GM15510 (cell line): ENCODE measurements around the gene ARHGEF11.

Experiments used
- POLR2A ChIP-seq: IDR thresholded peaks from 3 replicates; pipeline ENCODE4 v1.6.1; 2011; ENCODE audit warnings: borderline replicate concordance; ENCODE audit not compliant: insufficient read length; ENCODE audit errors: extremely low read depth

Gene ARHGEF11

DNA sequence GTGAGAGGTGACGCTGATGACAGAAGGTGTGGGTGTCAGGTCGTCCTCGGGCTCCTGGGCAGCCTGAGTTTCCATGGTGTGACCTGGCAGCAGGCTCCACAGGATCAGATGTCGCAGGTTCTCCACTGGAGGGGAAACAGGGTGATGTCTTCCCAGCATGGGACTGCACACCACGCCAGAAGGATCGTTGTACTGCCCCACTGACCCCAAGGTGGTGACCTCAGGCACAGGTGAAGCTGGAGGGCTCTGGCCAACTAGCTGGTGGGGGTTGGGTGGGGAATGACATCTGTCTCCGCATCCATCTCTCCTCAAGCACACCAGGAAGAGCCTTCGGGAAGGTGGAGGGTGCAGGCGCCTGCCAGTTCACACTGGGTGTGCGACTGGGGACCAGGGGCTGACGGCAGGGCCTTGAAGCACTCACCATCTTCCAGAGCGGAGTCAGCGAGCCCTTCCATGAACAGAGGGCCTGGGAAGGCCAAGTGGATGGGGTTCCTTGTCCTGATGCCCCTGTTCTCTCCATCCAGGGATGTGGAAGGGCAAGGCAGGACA is 105.7 kb downstream of the ARHGEF11 start:
- no peak for TF ChIP-seq POLR2A

DNA sequence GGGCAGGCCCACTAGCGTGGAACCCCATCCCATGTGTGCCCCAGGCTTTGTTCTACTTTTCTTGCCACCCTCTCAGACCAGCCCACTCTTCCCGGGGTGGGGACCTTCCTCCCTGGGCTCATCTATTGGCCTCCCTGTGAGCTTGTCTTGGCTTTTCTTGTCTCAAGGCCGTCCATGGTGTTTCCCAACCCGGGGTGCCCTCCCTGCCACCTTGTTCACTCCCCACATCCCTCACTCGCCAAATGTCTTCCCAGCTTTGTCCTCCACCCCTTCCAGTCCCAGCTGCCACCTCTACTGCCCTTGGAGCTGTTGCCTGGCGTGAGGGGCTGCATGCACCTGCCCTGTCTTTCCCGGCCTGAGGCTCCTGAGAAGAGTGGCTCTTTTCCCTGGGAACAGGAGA is 106.7 kb downstream of the ARHGEF11 start:
- no peak for TF ChIP-seq POLR2A

DNA sequence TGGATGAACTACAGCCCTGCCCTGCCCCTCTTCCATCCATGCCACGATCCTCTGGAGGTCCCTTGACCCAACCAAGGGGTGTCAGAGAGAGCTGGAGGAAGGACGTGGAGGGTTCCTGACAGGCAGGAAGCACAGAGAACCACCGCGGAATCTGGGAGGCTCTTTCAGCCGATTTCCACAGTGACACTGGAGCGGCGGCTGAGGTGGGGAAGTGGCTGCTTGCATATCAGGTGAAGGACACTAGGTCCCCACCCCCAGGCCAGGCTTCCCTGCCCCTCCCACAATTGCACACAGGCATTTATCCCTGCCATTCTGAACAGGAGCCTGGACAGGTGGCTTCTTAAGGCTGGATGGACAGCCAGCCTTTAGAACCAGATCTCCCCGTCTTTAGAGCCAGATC is 107.7 kb downstream of the ARHGEF11 start:
- no peak for TF ChIP-seq POLR2A

DNA sequence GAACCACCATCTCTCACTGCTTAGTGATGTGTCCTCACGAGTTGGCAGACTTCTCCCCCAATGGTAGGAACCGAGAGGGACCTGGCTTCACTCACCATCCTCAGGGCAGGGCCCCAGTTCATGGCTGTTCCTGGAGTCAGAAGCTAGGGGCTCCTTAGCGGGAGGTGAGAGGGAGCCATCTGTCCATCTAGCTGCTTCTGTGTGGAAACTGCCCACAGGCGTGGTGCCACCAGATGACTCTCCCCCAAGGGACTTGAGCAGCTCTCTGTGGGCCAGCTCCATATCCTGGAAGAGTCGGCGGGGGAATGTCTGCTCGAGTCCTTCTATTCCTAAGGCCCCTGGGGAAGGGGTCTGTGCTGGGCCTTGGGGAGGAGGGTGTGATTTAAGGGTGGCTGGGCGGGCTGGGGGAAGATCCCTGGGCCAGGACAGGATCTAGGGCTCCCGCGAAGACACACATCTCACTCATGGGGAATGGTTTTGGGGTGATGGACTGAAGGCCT is 108.8 kb downstream of the ARHGEF11 start:
- TF ChIP-seq POLR2A, result no peak

DNA sequence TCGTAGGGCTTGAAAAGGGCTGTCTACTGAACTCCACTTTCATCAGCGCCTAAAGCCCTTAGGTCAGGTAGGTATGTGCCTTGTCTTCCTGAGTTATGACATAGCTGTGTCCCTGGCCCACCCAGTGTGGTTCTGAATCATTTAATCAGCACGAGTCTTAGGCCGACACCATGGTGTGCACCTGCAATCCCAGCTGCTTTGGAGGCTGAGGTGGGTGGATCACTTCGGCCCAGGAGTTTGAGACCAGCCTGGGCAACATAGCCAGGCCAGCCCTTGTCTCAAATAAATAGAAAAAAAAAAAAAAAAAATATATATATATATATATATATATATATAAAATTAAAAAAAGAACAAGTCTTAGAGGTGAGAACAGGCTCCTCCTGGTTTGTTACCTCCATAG is 109.4 kb downstream of the ARHGEF11 start:
- TF ChIP-seq POLR2A, result no peak

DNA sequence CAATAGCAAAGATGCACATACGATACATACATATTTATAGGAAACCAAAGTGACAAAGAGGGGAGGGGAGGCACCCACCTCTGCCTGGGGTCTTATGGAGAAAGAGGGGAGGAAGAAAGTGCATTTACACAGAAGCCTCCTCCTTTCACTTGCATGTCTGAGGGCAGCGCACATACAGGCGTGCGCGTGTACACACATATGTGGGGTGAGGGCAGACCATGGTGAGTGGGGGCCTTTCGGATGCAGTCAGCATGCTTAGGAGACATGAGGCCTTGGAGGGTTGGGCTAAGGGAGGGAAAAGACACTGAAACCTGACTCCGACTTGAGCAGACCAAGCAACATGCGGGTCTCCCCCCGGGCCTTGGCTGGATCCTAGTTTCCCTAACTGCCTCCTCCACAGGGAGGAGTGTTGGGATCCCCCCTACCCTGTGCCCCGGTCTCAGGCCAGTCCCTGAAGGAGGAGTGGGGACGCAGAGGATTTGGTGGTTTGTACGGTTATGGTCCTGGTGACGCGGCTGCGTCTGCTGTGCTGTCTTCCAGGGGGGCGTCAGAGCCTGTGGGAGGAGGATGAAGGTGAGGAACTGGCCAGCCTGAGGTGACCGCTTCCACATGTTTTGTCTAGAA is 109.9 kb downstream of the ARHGEF11 start:
- no peak for TF ChIP-seq POLR2A

DNA sequence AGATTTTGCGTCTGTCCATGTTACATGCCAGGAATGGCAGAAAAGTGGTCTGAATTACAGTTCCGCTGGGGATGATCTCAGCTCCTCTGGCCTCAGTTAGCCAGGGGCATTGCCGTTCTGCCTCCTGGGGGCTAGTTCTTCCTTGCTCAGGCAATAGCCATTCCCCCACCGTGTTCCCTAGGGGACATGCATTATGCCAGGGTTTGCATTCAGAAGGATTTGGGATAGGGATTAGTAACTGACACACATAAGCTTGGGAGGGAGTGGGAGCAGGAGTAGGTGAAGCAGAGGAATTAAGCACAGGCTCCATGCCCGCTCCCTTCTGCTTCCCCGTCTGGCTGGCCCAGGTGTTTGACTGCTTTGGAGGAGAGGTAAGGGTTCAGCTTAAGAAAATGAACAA is 112.4 kb downstream of the ARHGEF11 start:
- no peak for TF ChIP-seq POLR2A

DNA sequence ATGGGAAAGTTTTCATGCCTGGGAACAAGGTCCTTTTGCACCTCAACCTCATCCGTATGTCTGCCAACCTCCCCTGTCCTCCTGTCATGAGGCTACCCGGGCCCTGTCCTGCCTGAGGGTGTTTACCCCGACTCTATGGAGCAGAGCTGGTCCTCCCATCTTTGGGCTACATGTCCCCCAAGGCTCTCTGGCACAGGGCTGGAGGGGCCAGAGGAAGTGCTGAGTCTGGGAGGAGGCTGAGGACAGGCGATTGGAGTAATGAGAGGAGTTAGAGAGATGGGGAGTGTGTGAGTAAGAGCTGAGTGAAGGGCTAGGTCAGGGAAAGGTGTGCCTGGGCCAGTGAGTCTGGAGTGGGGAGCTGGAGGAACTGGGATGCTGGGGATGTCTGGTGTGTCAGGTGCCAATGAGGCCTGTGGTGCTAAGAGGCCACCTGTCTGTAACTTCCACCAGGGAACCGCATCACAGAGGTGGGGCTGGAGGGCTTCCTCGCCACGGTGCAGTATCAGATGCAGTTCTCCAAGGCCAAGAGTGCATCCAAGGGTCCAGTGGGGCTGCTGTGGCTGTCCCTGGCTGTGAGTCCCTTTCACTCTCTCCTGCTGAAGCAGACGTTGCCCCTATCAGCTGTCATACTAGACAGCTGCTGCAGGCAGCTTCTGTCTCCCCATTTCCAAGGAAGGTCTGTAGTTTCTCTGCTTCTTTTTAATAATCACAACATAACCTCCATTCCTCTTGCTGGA is 113.4 kb downstream of the ARHGEF11 start:
- no peak for TF ChIP-seq POLR2A

DNA sequence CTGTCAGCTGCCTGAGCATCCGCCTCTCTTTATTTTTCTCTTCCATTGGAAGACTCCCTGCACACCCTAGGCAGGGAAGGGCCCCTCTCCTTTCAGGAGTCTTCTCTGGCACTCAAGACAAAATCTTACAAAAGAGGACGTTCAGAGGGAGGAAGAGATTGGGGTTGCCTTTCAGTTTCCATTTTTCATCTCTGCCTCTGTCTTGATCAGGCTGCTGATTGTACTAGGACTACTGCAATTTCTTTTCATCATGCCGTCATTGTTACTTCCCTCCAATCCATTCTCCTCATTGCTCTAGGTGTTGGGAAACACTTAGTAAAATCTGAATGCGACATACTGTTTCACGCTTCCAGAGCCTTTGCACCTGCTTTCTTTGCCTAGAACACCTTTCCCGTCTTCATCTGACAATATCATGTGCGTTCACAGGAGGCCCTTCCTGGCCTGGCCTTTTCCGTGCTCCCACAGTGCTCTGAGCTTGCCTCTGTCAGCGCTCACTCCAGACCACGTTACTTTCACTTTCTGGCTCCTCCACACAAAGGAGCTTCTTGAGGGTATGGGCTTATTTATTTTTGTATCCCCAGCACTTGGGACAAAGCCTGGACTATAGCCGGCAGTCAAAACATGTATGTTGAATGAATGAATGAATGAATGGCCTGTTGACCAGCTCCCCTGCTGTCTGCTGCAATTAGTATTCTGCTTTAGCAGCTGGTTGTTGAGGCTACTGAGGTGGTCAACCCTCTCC is 114.2 kb downstream of the ARHGEF11 start:
- TF ChIP-seq POLR2A, result no peak

DNA sequence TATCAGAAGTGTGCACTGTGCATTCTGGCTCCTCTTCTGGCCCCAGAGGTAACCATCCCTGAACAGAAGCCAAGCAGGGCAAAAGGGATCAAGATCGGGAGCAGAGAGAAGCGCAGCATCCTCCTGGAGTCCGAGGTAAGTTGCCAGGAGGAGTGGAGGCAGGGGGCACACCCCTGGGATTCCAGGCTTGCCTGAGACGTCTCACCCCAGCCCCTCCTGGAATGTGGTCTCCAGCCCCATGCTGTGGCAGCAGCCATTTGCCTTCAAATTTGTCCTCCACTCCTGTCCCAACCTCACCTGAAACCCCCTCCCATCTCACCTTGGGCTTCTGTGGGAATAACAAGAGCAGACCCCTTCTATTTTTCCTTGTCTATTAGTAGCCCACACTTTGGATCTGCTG is 115.1 kb downstream of the ARHGEF11 start:
- no peak for TF ChIP-seq POLR2A

DNA sequence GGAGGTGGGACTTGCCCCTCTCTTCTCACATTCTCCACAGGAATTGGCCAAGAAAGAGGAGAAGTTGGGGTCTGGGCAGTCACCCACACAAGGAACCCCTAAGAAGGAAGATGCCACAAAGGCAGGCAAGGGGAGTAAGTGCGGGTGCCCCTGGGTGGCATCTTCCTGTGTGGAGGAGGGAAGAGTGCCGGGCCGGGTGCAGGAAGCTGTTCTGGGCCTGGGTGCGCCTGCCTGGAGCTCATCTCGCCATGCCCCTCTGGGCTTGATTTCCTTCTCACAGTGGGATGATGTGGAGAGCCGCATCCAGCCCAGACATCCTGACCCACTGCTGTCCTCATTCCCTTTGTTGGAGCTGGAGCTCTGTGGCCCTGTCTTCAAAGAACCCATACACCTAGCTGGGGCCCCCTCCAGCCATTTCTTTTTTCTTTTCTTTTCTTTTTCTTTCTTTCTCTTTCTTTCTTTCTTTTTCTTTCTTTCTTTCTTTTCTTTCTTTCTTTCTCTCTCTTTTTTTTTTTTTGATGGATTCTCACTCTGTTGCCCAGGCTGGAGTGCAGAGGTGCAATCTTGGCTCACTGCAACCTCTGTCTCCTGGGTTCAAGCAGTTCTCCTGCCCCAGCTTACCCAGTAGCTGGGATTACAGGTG is 115.8 kb downstream of the ARHGEF11 start:
- no peak for TF ChIP-seq POLR2A

DNA sequence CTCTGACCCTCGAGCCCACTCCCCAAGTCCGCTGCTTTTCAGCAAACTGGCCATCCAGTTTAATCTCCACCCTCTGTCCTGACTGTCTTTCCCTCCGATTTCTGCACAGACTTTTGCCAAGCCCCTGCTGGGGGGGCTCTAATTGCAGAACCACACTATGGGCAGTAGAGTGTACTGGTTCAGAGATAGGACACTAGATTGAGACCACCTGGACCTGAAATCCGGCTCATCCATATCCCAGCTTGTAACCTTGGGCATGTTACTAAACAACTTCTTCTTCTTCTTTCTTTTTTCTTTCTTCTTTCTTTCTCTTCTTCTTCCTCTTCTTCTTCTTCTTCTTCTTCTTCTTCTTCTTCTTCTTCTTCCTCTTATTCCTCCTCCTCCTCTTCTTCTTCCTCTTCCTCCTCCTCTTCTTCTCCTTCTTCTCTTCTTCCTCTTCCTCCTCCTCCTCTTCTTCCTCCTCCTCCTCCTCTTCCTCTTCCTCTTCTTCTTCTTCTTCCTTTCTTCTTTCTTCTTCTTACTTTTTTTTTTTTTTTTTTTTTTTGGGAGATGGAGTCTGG is 117.4 kb downstream of the ARHGEF11 start:
- TF ChIP-seq POLR2A, result no peak

DNA sequence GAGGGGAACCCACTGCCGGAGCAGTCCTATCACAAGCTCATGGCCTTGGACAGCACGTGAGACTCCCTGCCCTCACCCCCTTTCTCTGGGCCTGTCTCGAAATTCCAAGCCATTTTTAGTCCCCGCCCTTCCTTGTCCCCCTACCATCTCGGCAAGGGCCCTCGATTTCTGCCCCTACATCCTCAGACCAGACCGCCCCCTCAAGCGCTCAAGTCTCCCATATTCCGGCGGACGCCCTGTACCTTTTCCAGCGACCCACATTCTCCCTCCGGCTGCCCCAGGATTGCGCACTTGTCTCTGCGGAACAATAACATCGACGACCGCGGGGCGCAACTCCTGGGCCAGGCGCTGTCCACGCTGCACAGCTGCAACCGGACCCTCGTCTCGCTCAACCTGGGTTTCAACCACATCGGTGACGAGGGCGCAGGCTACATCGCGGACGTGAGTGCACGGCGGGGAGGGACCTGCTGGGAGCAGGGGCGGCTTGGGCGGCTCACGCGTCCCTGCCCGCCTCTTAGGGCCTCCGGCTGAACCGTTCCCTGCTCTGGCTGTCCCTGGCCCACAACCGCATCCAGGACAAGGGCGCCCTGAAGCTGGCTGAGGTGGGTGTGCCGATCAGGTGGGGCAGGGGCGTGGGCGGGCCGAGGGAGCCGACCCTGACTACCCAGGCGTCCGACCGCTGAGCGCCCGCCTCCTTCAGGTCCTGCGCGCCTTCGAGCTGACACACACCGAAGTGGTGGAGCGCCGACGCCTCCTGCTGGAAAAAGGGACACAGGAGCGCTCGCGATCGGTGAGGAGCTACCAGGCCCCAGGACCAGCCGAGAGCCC is 118.1 kb downstream of the ARHGEF11 start:
- no peak for TF ChIP-seq POLR2A

DNA sequence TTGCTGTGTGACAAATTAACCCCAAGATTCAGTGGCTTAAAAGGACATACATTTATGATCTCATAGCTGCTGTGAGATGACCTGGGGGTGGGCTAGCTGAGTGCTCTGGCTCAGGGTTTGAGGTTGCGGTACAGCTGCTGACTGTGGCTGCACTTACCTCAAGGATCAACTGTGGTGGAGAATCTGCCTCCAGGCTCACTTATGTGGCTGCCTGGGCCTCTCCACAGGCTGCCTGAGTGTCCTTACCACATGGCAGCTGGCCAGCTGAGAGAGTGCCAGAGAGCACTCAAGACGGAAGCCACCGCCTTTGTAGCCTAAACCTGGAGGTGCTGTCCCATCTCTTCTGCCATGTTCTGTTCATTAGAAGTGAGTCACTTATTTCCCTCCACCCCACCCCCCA is 119.4 kb downstream of the ARHGEF11 start:
- no peak for TF ChIP-seq POLR2A

DNA sequence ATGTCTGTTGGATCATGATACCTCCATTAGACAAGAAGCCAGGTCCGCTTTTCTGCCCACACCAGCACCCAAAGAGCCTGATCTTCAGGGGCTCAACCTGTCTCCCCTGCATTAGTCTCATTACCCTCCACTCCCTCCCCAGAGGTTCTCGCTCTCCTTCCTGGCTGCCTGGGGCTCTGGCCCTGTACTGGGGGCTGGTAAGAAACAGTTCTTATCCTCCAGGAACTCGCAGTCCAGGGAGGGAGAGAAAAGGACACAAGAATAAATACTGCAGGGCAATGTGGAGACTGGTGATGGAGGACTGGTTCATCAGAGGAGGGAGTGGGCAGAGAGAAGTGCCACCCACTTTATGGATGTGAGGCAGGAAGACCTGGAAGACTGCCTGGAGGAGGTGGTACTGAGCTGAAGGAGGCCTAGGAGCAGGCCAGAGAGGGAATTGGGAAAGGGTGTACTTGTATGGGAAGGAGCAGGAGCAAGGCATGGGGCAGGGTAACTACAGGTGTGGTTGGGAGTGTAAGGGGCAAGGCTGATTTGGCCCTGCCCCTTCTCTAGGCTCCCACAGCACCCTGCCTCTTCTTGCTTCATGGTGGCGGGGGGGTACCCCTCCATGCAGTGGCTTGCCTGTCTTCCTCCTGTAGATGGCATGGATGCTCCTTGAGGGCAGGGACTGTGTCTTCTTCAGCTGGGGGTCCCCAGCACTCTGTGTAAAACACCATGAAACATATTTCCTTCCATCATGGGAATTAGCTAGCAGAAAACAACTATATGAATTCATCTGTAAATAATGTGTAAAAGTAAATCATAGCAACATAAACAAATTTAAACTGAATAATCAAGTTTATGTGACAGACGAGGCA is 120.2 kb downstream of the ARHGEF11 start:
- no peak for TF ChIP-seq POLR2A
